ENCODE measurements around the gene C15orf40. TPM values are rescaled to one million over a fixed set of nuclear protein-coding genes. Genes with fewer than 3 reads are reported as not detected.
"Not testable (repeated sequence)": the region's sequence is repeated elsewhere in the genome, so short reads cannot be mapped to it uniquely, and the experiment has no call there.

C15orf40 gene
- total RNA-seq, 1 donor from 2014 or later: 11.7 TPM

- DNase-seq: no peak
Measured at GRCh38 chr15:82951472-82952157, 59.8 kb downstream of the C15orf40 start.

DNA sequence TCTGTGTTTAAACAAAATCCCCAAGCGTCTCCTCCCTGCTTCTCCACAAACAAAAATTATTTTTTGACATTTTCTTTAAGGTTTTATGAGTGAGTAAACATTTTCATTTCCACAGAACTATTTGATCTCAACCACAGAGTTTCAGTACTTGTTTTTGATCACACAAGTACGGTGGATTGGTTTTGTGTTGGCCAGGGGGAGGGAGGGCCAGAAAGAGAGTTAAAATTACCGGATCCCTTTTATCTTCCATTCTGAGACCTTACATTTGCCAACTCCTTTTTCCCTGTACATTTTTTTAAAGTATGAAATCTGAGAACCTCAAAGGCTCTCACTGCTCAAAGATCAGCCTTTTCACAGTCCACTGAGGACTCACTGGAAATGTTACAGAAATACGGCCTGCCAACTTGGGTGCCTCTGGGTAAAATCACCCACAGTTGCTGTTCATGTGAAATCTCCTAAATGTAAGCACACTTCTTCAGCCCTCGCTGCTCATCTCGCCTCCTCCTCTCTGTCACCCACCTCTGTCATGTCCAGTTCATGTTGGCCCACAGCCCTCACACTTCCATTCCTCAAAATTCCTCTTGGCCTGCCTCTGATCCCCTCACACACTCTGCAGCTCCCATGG lies 60.6 kb downstream of the C15orf40 start:
- DNase-seq: no peak

DNA sequence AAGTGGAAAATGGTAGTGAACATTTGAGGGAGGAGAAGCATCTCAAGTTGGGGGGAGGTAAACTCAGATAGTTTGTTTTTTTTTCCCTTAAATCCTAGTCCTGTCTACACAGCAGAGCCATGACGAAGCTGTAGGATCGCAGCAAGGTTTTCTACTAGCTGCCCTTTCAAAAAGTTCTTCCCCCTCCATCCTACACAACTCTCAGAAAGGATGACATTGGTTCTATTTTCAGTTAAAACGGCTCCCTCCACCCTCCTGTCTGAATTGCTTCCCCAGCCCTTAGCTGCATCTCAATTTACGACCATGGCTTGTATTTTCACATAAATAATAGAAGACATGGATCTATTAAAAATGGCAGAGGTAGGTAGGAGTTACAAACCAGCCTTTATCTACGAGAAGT lies 61.1 kb downstream of the C15orf40 start:
- no peak for DNase-seq

GRCh38 chr15:82946155-82946701 lies 65.2 kb downstream of the C15orf40 start:
- DNase-seq: no peak

DNA sequence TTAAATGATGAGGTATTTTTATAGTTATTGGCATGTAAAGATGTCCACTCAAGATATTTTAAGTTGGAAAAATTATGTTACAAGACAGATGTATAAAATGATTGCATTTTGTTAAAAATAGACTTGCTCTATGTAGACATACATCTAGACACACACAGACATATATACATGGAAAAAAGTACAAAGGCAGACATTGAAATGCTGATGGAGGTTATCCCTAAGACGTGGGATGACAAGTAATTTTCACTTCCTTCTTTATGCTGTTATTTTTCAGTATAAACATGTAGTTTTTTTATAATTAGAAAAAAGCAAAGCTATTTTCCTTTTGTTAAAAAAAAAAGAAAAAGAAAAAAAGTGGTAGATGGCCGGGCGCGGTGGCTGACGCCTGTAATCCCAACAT lies 66.1 kb downstream of the C15orf40 start:
- DNase-seq: no peak

DNA sequence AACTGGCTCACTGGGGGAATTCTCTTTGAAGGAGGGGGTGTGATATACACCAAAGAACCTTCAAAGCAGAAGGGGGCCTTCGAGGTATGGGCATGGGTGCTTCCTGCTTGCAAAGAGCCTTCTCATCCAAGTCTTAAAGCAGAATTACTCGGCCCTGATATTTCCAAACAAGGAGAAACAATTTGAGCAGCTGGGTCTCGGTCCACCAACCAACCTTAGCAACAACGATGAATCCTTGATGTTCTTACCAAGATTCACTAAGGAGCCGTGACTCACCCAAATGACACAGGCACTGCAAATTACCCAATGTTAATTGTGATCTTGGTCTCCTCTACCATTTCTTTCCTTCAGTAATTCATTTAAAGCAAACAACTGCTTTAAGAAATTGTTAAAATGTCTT lies 66.6 kb downstream of the C15orf40 start:
- DNase-seq: no peak

DNA sequence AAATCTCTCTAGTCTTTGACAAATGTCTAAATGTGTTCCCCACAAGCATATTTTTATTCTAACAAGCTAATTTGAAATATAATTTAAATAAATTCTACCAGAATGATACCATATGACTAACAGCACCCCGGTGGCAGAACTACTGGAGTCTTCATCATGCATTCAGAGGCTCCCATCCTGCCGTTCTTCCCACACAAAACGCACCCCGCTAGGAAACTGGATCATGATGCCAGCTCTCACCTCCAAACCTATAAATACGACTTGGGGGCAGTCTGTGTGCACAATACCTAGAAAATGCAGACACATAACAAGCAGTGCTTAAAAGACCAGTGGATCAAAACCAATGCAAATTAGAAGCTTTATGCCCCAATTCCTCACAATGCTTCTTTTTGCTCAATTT lies 67.4 kb downstream of the C15orf40 start:
- DNase-seq: no peak

DNA sequence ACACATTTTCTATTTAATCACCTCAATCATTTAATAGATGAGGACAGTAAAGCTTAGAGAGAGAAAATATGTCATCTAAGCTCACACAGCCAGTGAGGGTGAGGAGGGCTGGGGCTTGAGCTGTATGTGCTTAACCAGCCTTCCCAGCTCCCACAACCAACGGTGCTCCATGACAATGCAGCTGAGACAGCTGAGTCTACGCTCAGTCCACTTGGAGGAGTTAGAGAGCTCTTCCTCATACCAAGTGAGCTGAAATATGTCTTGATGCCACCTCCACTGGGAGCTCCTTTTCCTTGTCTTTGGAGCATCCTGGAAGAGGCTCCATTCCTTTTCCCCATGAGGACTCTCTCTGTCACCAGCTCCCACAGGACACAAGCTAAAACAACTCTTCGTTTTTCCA lies 68.3 kb downstream of the C15orf40 start:
- no peak for DNase-seq

DNA sequence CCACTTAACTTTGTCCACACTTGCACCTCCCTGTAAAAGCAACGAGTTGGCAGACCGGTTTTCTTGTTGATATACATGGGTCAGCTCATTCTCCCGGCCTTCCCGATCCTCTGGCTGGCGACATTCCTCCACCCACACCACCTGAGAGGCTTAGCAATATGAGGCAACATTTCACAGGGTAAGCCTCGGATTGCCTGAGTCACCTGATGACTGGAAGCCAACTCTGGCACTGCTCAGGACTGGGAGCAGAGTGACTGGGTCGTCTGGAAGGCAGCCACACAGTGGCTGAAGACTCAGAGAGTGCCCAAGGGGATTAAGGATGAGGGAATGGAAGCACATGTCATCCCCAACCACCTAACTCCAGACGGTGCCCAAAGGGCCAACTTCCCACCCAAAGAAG lies 68.7 kb downstream of the C15orf40 start:
- DNase-seq: no peak

- DNase-seq: not testable (repeated sequence)
Measured at GRCh38 chr15:82939678-82940077, 71.8 kb downstream of the C15orf40 start.

Other genes starting within 250 kb of the C15orf40 start
- 6.5 TPM for gene FSD2, start 205.6 kb downstream of the C15orf40 start, total RNA-seq
- 5.7 TPM for gene WHAMM, start 202.0 kb downstream of the C15orf40 start, total RNA-seq
- 16.8 TPM for gene HOMER2, start 58.9 kb downstream of the C15orf40 start, total RNA-seq
- 32.2 TPM for gene RAMAC, start 25.4 kb downstream of the C15orf40 start, total RNA-seq
- 56.2 TPM for gene BTBD1, start 55.6 kb upstream of the C15orf40 start, total RNA-seq
- 4.5 TPM for gene TM6SF1, start 96.0 kb upstream of the C15orf40 start, total RNA-seq
- 11.7 TPM for gene HDGFL3, start 196.2 kb upstream of the C15orf40 start, total RNA-seq